Gastrocnemius medialis (tissue), 4 donors: ENCODE data around the gene GRIA3. TPM values are rescaled to one million over a fixed set of nuclear protein-coding genes. Genes with fewer than 3 reads are reported as not detected.

Experiments
- ATAC-seq, 2 donors: fragments of 150-250 bp; one replicate each; pipeline ENCODE4 v1.9.1; 2016
- DNase-seq, 2 donors: peaks; one replicate each; pipeline ENCODE4 v3.0.0-alpha.2; 2019
- H3K27ac ChIP-seq, 4 donors: fragments of 200-600 bp; sonication (generic); 1 replicate in 1 of 4; 2 replicates in 3 of 4; pipeline ENCODE4 v1.5.1; 2016 to 2018; ENCODE audit warnings: mild to moderate bottlenecking in 2 of 4, moderate library complexity in 1 of 4
- H3K27me3 ChIP-seq, 3 donors: fragments of 200-600 bp; sonication (generic) in 2 of 3; 1 replicate in 1 of 3; 2 replicates in 2 of 3; pipeline versions ENCODE4 v1.5.1 to v1.6.0; 2016 to 2019; ENCODE audit warnings: mild to moderate bottlenecking in 1 of 3, moderate library complexity in 1 of 3
- H3K36me3 ChIP-seq, 2 donors: fragments of 200-600 bp; sonication (generic) in 1 of 2; one replicate each; pipeline ENCODE4 v1.5.1; 2017 to 2018
- H3K4me1 ChIP-seq, 2 donors: fragments of 200-600 bp; sonication (generic) in 1 of 2; one replicate each; pipeline ENCODE4 v1.5.1; 2016 to 2017; ENCODE audit warnings: mild to moderate bottlenecking in 2 of 2
- H3K4me3 ChIP-seq, 4 donors: fragments of 200-600 bp; sonication (generic) in 3 of 4; 1 replicate in 1 of 4; 2 replicates in 3 of 4; pipeline ENCODE4 v1.5.1; 2016 to 2019; ENCODE audit warnings: mild to moderate bottlenecking in 2 of 4
- H3K9me3 ChIP-seq, 3 donors: fragments of 200-600 bp; sonication (generic) in 2 of 3; 1 replicate in 1 of 3; 2 replicates in 2 of 3; pipeline ENCODE4 v1.5.1; 2016 to 2019
- CTCF ChIP-seq, 5 experiments: fragments of 450-650 bp in 3 of 5; fragments of 200-600 bp in 2 of 5; sonication (generic) in 2 of 5; IDR thresholded peaks in 4 of 5; conservative IDR thresholded peaks in 1 of 5; 1 replicate in 4 of 5; 2 replicates in 1 of 5; pipeline ENCODE4 v1.5.1; 2016 to 2019; ENCODE audit warnings: antibody characterized with exemption in 5 of 5, mild to moderate bottlenecking in 3 of 5, moderate library complexity in 3 of 5
- POLR2A ChIP-seq, 2 donors: fragments of 450-650 bp; IDR thresholded peaks; one replicate each; pipeline ENCODE4 v1.6.1; 2017; ENCODE audit warnings: antibody characterized with exemption in 2 of 2, mild to moderate bottlenecking in 2 of 2, moderate library complexity in 2 of 2
- in situ Hi-C, 4 donors: fragments of 200-750 bp; cut with MboI; loops; one replicate each; pipeline versions ENCODE4 v1.15.0 to v1.8.0; 2017; ENCODE audit warnings: low sequenced_read_pairs in 4 of 4
- intact Hi-C: fragments of 100-400 bp; cut with DNase I; formaldehyde crosslinking; loops from one replicate; pipeline ENCODE4 v1.15.1; 2023; ENCODE audit warnings: low total_unique reads
- total RNA-seq, 4 donors: library from RNA; depleted of rRNA; stranded (reverse); fragments of >200 nt; gene quantifications; one replicate each; pipeline versions ENCODE4 v1.1.0 to v1.2.3, GENCODE V29; 2016

Gene GRIA3
- total RNA-seq, 4 donors from 2014 or later, result 0.05 to 0.24 (median 0.09) TPM; not detected in 1

DNA sequence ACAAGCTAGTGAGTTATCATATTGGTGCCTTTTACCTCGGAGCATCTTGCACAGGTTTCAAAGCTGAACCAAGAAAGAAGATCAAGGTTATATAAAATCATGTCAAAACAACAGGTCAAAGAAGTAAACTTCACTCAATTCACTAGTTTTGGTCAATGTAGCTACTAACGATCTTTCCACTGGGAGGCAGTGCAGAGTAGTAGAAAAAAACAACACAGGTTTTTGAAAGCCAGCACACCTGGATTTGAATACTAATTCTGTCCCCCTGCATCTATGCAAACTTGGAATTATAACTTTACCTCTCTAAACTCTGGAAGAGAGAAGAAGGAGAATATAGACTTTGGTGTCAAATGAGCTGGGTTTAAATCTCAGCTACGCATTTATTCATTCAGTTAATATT is 266.1 kb downstream of the GRIA3 start:
- in situ Hi-C loops, result no loop called here
- no peak for ATAC-seq
- TF ChIP-seq CTCF (IDR thresholded peaks at IDR 0.05 in 4 of 5, conservative IDR thresholded peaks at IDR 0.05 in 1 of 5) (no peak), POLR2A (IDR thresholded peaks at IDR 0.05) (no peak)
- Histone ChIP-seq H3K27me3 (no peaks in the 10 kb centered on the region), H3K36me3 (no peaks in the 10 kb centered on the region), H3K4me1 (no peaks in the 10 kb centered on the region), H3K4me3 (no peak overlapping the region), H3K27ac (no peak overlapping the region), H3K9me3 (no peaks in the 10 kb centered on the region)
- DNase-seq, result no peak
- intact Hi-C loops, result no loop called here

- Histone ChIP-seq H3K27ac (no peak overlapping the region), H3K27me3 (no peaks in the 10 kb centered on the region), H3K4me3 (no peak overlapping the region), H3K4me1 (no peaks in the 10 kb centered on the region), H3K36me3 (no peaks in the 10 kb centered on the region), H3K9me3 (no peaks in the 10 kb centered on the region)
- no peak for TF ChIP-seq CTCF (IDR thresholded peaks at IDR 0.05 in 4 of 5, conservative IDR thresholded peaks at IDR 0.05 in 1 of 5)
- TF ChIP-seq POLR2A (IDR thresholded peaks at IDR 0.05), result no peak
- intact Hi-C loops, result no loop called here
- DNase-seq, result no peak
- no peak for ATAC-seq
- in situ Hi-C loops, result no loop called here
Observed at GRCh38 chrX:123454712-123455431, 270.8 kb downstream of the GRIA3 start.

GRCh38 chrX:123455693-123456092 is 271.6 kb downstream of the GRIA3 start:
- no peak overlapping the region for H3K4me3 ChIP-seq
- DNase-seq, result no peak
- in situ Hi-C loops (no loop called here), intact Hi-C loops (no loop called here)
- no peak for ATAC-seq
- no peaks in the 10 kb centered on the region for H3K27me3 ChIP-seq
- H3K36me3 ChIP-seq, result no peaks in the 10 kb centered on the region
- H3K9me3 ChIP-seq, result no peaks in the 10 kb centered on the region
- TF ChIP-seq POLR2A (IDR thresholded peaks at IDR 0.05) (no peak), CTCF (IDR thresholded peaks at IDR 0.05 in 4 of 5, conservative IDR thresholded peaks at IDR 0.05 in 1 of 5) (no peak)
- H3K27ac ChIP-seq, result no peak overlapping the region
- no peaks in the 10 kb centered on the region for H3K4me1 ChIP-seq

DNA sequence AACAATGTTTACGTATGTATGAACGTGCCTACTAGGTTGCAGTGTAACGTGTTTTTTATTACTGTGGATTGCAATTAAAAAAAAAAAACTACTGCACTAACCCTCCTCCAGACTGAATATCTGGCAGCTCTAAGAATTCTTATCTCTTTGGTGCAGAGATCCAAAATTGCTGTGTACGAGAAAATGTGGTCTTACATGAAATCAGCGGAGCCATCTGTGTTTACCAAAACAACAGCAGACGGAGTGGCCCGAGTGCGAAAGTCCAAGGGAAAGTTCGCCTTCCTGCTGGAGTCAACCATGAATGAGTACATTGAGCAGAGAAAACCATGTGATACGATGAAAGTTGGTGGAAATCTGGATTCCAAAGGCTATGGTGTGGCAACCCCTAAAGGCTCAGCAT is 280.6 kb downstream of the GRIA3 start:
- Histone ChIP-seq H3K4me3 (no peak overlapping the region), H3K4me1 (no peaks in the 10 kb centered on the region), H3K27ac (no peak overlapping the region), H3K9me3 (no peaks in the 10 kb centered on the region), H3K27me3 (no peaks in the 10 kb centered on the region), H3K36me3 (no peaks in the 10 kb centered on the region)
- intact Hi-C loops, result no loop called here
- in situ Hi-C loops, result no loop called here
- TF ChIP-seq POLR2A (IDR thresholded peaks at IDR 0.05) (no peak), CTCF (IDR thresholded peaks at IDR 0.05 in 4 of 5, conservative IDR thresholded peaks at IDR 0.05 in 1 of 5) (no peak)
- DNase-seq (no peak), ATAC-seq (no peak)

GRCh38 chrX:123468481-123468880 is 284.4 kb downstream of the GRIA3 start:
- Histone ChIP-seq H3K27ac (no peak overlapping the region), H3K4me1 (no peaks in the 10 kb centered on the region), H3K36me3 (no peaks in the 10 kb centered on the region), H3K9me3 (no peaks in the 10 kb centered on the region), H3K27me3 (no peaks in the 10 kb centered on the region), H3K4me3 (no peak overlapping the region)
- TF ChIP-seq CTCF (IDR thresholded peaks at IDR 0.05 in 4 of 5, conservative IDR thresholded peaks at IDR 0.05 in 1 of 5) (no peak), POLR2A (IDR thresholded peaks at IDR 0.05) (no peak)
- in situ Hi-C loops (no loop called here), intact Hi-C loops (no loop called here)
- no peak for DNase-seq
- no peak for ATAC-seq
